HG03521 (cell line): ENCODE data around the gene CELF2.

ENCODE experiments used
- ATAC-seq: cut with Tn5 transposase; IDR thresholded peaks from one replicate; pipeline ENCODE4 v1.9.1; 2021; ENCODE audit warnings: mild to moderate bottlenecking, moderate library complexity; ENCODE audit not compliant: unreplicated experiment

CELF2 gene

GRCh38 chr10:11093771-11094736 is 76.4 kb downstream of the CELF2 start:
- ATAC-seq = no peak

DNA sequence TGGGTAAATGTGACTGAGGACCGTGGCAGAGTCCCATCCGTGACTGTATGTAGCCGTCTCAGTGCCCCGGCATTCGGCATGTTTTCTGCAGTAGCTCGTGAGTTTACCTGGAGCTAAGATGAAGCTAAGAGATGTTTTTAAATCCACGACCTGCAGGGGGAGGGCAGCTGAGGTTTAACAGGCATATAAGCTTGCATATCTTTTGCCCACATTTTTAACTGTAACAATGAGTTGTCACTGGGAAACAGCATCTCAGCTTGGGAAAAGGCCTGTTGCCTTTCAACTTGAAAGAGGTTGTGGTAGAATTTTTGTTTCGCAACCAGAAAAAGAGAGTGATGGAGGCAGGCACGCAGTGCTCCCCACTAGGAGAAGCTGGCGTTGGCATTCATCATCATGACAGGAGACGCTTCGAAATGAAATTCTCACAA is 77.7 kb downstream of the CELF2 start:
- no peak for ATAC-seq

- ATAC-seq = no peak
Measured at GRCh38 chr10:11096422-11096821, 78.8 kb downstream of the CELF2 start.

GRCh38 chr10:11097686-11098085 is 80.0 kb downstream of the CELF2 start:
- no peak for ATAC-seq

- ATAC-seq = no peak
Measured at GRCh38 chr10:11098666-11099065, 81.0 kb downstream of the CELF2 start.

GRCh38 chr10:11104772-11105675 is 87.4 kb downstream of the CELF2 start:
- ATAC-seq = no peak

- ATAC-seq = no peak
Measured at GRCh38 chr10:11105676-11106004, 88.0 kb downstream of the CELF2 start.

GRCh38 chr10:11106621-11107374 is 89.1 kb downstream of the CELF2 start:
- ATAC-seq = no peak

DNA sequence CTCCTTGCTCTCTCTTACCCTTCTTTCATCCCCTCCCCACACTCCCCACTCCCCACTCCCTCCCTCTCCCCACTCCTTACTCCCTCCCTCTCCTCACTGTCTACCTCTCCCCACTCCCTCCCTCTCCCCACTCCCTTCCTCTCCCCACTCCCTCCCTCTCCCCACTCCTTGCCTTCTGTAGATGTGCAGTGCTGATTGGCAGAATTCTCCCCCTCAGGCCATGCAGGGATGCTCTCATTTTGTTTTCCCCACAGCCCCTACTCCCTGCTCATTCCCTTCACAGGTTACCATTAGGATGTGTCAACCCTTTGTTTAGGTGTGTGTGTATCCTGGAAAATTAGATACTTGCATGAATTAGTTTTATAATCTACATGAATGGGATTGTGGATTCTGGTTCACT is 90.3 kb downstream of the CELF2 start:
- ATAC-seq = no peak

DNA sequence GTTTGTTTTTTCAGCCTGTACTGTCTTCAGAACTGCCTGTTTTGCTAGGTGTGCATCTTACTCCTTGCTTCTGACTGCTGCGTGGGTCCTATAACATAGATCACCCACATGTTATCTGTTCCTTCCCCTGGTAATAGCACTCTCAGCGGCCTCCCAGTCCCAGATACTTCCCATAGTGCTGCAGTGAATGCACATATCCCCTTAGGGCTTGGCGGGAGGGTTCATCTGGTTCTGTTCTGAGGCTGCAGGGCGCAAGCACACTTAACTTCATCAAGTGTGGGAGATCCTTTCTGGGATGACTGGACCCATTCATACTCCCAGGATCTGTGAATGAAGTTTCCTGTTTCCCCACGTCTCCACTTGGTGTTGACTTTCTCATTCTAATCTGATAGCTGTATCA is 90.7 kb downstream of the CELF2 start:
- no peak for ATAC-seq

DNA sequence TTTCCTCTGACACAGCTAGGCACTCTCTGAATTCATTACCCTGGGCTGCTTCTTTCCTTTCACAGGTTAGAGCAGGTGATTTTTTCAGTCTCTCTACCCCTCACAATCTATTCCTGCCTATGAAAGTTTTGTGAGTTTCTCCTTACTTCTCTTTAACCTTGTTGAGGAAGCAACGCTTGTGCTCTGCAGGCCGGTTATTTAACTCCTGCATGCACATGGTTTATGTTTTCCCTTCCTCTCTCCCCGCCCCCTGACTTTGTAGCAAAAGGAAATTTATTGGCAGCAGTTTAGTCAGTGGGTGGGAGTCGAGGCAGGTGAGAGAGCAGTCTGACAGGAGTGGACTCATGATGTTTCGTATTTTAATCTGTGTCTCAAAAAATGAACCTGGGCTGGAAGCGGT is 91.9 kb downstream of the CELF2 start:
- no peak for ATAC-seq

- no peak for ATAC-seq
Measured at GRCh38 chr10:11110539-11110938, 92.9 kb downstream of the CELF2 start.

DNA sequence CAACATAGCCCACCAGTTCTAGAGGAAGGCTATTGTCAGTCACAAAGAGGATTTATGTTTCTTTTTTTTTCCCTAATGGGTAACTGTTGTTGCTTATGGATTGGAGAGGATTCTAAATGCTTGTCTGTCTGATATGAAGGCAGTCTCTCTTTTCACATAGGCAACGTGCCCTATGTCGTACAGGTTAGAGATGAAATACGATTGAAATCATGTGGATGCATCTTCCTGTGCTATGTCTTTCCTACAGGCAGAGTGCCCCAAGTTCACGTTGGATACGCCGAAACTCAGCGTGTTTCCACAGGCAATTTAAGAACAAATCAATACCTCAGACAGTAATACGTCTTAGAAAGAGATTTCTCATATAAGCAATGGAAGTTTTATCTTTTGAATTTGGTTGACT is 93.8 kb downstream of the CELF2 start:
- ATAC-seq = no peak

GRCh38 chr10:11112718-11113117 is 95.0 kb downstream of the CELF2 start:
- no peak for ATAC-seq

GRCh38 chr10:11113156-11113555 is 95.5 kb downstream of the CELF2 start:
- ATAC-seq = no peak

- ATAC-seq = no peak
Measured at GRCh38 chr10:11114269-11114668, 96.6 kb downstream of the CELF2 start.

- ATAC-seq = no peak
Measured at GRCh38 chr10:11115337-11115736, 97.7 kb downstream of the CELF2 start.

GRCh38 chr10:11116361-11116760 is 98.7 kb downstream of the CELF2 start:
- no peak for ATAC-seq

DNA sequence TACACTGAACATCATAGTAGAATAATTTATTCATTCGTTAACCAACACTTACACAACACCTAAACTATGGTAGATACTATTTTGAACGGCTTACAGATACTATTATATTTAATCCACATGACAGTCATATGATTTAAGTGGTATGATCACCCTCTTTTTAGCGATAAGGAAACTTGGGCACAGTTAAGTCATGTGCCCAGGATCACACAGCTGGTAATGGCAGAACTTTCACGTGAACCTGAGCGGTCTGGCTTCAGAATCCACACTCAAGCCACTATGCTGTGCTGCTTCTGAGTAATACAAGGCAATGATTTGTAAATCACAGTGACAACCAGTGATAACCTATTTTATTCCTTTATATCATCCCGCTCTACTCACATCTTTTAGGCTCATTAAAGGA is 99.1 kb downstream of the CELF2 start:
- ATAC-seq = no peak

- ATAC-seq = no peak
Measured at GRCh38 chr10:11118686-11119085, 101.0 kb downstream of the CELF2 start.

GRCh38 chr10:11119843-11120242 is 102.2 kb downstream of the CELF2 start:
- no peak for ATAC-seq
